ENCODE results near the gene SMARCA1. TPM values are rescaled to one million over a fixed set of nuclear protein-coding genes. Genes with fewer than 3 reads are reported as not detected.

The SMARCA1 gene
- total RNA-seq, 4 donors from 2014 or later: 35.4 to 114 (median 43.1) TPM

DNA sequence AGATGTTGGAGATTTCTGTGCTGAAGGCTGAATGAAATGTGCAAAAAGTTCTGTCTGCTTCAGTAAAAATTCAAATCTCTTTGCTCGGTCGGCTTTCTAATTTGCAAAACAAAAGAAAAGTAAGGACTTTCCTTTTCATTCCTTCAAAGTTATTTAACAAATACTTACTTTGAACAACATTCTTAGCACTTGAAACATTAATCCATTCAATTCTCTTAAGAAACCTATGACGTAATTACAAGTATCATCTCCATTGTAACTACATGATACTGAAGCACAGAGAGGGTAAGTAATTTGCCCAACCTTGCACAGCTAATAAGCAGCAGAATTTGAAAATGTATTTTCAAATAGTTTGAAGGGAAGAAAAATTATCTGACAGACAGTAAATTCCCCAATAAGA lies 6.9 kb downstream of the SMARCA1 start:
- no peaks in the 10 kb centered on the region for H3K36me3 ChIP-seq
- intact Hi-C loops (cut with DNase I; ENCODE audit: low total_unique reads): no loop called here
- TF ChIP-seq POLR2A (IDR thresholded peaks at IDR 0.05): no peak
- TF ChIP-seq, protein P1, sequence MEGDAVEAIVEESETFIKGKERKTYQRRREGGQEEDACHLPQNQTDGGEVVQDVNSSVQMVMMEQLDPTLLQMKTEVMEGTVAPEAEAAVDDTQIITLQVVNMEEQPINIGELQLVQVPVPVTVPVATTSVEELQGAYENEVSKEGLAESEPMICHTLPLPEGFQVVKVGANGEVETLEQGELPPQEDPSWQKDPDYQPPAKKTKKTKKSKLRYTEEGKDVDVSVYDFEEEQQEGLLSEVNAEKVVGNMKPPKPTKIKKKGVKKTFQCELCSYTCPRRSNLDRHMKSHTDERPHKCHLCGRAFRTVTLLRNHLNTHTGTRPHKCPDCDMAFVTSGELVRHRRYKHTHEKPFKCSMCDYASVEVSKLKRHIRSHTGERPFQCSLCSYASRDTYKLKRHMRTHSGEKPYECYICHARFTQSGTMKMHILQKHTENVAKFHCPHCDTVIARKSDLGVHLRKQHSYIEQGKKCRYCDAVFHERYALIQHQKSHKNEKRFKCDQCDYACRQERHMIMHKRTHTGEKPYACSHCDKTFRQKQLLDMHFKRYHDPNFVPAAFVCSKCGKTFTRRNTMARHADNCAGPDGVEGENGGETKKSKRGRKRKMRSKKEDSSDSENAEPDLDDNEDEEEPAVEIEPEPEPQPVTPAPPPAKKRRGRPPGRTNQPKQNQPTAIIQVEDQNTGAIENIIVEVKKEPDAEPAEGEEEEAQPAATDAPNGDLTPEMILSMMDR (IDR thresholded peaks at IDR 0.05): no peak
- no peak overlapping the region for H3K27ac ChIP-seq
- peaks cover 0 to 7% of the 10 kb centered on the region in 2 donors for H3K27me3 ChIP-seq
- H3K9me3 ChIP-seq: no peaks in the 10 kb centered on the region
- DNase-seq: no peak
- no peak overlapping the region for H3K4me3 ChIP-seq
- H3K4me1 ChIP-seq: no peaks in the 10 kb centered on the region

DNA sequence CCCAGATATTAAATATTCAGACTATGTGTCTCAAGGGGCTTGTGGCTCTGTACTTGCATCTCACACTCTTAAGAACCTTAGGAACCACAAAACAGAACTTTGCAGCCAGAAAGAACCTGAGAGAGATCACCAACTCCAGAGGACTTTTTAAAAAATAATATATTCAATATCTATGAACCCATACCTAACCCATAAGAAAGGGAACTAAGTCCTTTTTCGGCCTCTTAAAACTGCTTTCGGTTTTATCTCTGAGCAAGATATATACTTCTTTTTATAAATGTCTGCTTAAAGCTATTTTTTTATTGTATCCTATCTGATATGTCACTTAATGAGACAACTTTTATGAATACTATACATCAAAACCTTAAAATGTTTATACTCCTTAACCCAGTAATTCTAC lies 10.9 kb downstream of the SMARCA1 start:
- TF ChIP-seq POLR2A (IDR thresholded peaks at IDR 0.05): no peak
- TF ChIP-seq, protein P1 (IDR thresholded peaks at IDR 0.05): no peak
- Histone ChIP-seq H3K4me3 (no peak overlapping the region), H3K27me3 (no peaks in the 10 kb centered on the region), H3K9me3 (no peaks in the 10 kb centered on the region), H3K36me3 (no peaks in the 10 kb centered on the region), H3K4me1 (no peaks in the 10 kb centered on the region), H3K27ac (no peak overlapping the region)
- intact Hi-C loops (cut with DNase I; ENCODE audit: low total_unique reads): no loop called here
- DNase-seq: no peak

DNA sequence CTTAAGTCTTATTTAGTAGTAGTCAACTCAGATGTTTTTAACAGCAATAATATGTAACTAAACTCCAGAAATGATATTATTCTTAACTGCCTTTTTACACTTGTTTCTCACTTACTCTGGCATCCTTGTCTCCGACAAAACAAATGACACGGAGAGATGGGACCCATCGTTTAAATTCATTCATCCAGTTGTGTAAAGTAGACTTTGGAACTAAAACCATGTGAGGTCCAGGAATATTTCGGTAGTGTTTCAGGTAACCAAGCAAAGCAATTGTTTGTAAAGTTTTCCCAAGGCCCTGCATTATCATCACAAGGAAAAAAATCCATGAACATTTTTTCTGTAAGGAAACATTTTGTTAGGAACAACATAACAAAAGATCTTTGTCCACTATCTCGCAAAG lies 11.6 kb downstream of the SMARCA1 start:
- H3K27ac ChIP-seq: no peak overlapping the region
- no peak for TF ChIP-seq POLR2A (IDR thresholded peaks at IDR 0.05)
- TF ChIP-seq, protein P1 (IDR thresholded peaks at IDR 0.05): no peak
- H3K27me3 ChIP-seq: no peaks in the 10 kb centered on the region
- no peaks in the 10 kb centered on the region for H3K36me3 ChIP-seq
- H3K4me3 ChIP-seq: no peak overlapping the region
- intact Hi-C loops (cut with DNase I; ENCODE audit: low total_unique reads): no loop called here
- no peaks in the 10 kb centered on the region for H3K9me3 ChIP-seq
- DNase-seq: no peak
- H3K4me1 ChIP-seq: no peaks in the 10 kb centered on the region

DNA sequence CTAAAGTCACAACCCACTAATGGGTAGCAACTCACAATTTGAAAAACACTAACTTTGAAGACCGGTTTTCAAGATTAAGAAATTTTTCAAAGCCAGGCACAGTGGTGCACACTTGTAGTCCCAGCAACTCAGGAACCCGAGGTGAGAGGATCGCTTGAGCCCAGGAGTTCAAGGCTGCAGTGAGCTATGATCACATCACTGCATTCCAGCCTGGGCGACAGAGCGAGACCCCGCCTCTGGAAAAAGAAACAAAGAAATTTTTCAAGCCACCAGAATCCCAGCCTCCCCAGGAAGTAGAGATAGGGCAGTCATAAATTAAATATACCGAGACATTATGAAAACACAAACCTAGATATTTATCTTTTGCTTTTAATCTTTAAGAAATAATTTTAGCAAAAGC lies 13.0 kb downstream of the SMARCA1 start:
- no peak overlapping the region for H3K27ac ChIP-seq
- intact Hi-C loops (cut with DNase I; ENCODE audit: low total_unique reads): no loop called here

DNA sequence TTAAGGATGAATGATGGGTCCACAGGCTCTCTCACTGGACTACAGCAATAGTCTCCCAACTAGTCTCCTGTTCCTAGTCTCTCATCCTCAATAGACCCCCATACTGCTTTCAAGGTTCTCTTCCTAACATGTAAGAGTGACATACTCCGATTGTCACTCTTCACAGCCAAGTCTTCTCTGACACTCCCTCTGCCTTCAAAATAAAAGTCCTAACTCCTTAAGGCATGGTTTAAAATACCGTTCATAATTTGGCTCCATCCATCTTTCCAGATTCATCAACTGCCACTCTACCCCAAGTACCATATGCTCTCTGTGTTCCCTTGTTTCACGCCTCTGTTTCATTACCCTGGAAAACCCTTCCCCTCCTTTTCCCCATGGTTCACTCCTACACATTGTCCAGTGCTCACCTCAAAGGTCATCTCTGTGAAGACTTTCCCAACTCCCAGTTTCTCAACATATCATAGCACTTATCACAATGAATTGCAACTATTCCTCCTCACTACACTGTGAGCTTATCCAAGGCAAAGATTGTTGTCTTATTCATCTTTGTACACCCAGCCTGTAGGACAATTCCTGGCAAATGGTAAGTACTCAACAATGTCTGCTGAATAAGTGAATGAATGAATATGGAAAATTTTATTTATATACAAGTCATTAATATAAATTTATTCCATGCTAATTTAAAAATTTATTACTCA lies 26.0 kb downstream of the SMARCA1 start:
- Histone ChIP-seq H3K27me3 (no peaks in the 10 kb centered on the region), H3K27ac (no peak overlapping the region), H3K4me1 (no peaks in the 10 kb centered on the region), H3K4me3 (no peak overlapping the region), H3K9me3 (no peaks in the 10 kb centered on the region), H3K36me3 (no peaks in the 10 kb centered on the region)
- TF ChIP-seq, protein P1 (IDR thresholded peaks at IDR 0.05): no peak
- no peak for TF ChIP-seq POLR2A (IDR thresholded peaks at IDR 0.05)
- intact Hi-C loops (cut with DNase I; ENCODE audit: low total_unique reads): no loop called here
- DNase-seq: no peak

More for the DNA sequence above, 13.0 kb downstream of the SMARCA1 start:
- Histone ChIP-seq H3K4me1 (no peaks in the 10 kb centered on the region), H3K36me3 (no peaks in the 10 kb centered on the region), H3K9me3 (no peaks in the 10 kb centered on the region), H3K4me3 (no peak overlapping the region), H3K27me3 (no peaks in the 10 kb centered on the region)
- TF ChIP-seq, protein P1 (IDR thresholded peaks at IDR 0.05): no peak
- TF ChIP-seq POLR2A (IDR thresholded peaks at IDR 0.05): no peak
- DNase-seq: no peak

All from uterus (tissue), 4 donors.